ENCODE results near the gene MRPL54. TPM values are rescaled to one million over a fixed set of nuclear protein-coding genes. Genes with fewer than 3 reads are reported as not detected.
"Not testable (repeated sequence)": the region's sequence is repeated elsewhere in the genome, so short reads cannot be mapped to it uniquely, and the experiment has no call there.

Gene MRPL54
- total RNA-seq, 1 donor from 2014 or later, result 10.6 TPM

GRCh38 chr19:3813473-3814392 lies 51.3 kb downstream of the MRPL54 start:
- DNase-seq, result no peak

- DNase-seq, result no peak
These were observed 52.2 kb downstream of the MRPL54 start for GRCh38 chr19:3814648-3815047.

- DNase-seq, result not testable (repeated sequence)
These were observed 53.7 kb downstream of the MRPL54 start for GRCh38 chr19:3816148-3816547.

GRCh38 chr19:3816566-3817218 lies 54.2 kb downstream of the MRPL54 start:
- DNase-seq, result no peak

Small RNA genes within 50 kb of the gene (small RNA-seq; reads per million reads assigned to genes)
- gene AC005777.1 (ENCODE audit: low replicate concordance), result not detected

Other genes with a start within 250 kb of the MRPL54 start
- not detected for gene TEKTIP1, start 223.5 kb upstream of the MRPL54 start, total RNA-seq
- gene MFSD12, start 205.1 kb upstream of the MRPL54 start, total RNA-seq, result 20.6 TPM
- gene HMG20B, start 189.7 kb upstream of the MRPL54 start, total RNA-seq, result 34.7 TPM
- 0.21 TPM for gene GIPC3, start 177.2 kb upstream of the MRPL54 start, total RNA-seq
- gene TBXA2R, start 155.8 kb upstream of the MRPL54 start, total RNA-seq, result 2.4 TPM
- 23.2 TPM for gene CACTIN, start 135.9 kb upstream of the MRPL54 start, total RNA-seq
- 20.7 TPM for gene PIP5K1C, start 62.2 kb upstream of the MRPL54 start, total RNA-seq
- gene TJP3, start 54.3 kb upstream of the MRPL54 start, total RNA-seq, result 5.4 TPM
- gene APBA3, start 990 bp upstream of the MRPL54 start, total RNA-seq, result 17.1 TPM
- not detected for gene RAX2, start 9.5 kb downstream of the MRPL54 start, total RNA-seq
- 2.6 TPM for gene MATK, start 23.7 kb downstream of the MRPL54 start, total RNA-seq
- not detected for gene ZFR2, start 106.4 kb downstream of the MRPL54 start, total RNA-seq
- gene ATCAY, start 118.0 kb downstream of the MRPL54 start, total RNA-seq, result 0.10 TPM
- gene NMRK2, start 170.4 kb downstream of the MRPL54 start, total RNA-seq, result 97.1 TPM
- 82.4 TPM for gene DAPK3, start 208.4 kb downstream of the MRPL54 start, total RNA-seq
- 2,930 TPM for gene EEF2, start 222.8 kb downstream of the MRPL54 start, total RNA-seq
- gene PIAS4, start 245.1 kb downstream of the MRPL54 start, total RNA-seq, result 14.7 TPM

Data from tongue (tissue), 3 donors.